Parathyroid adenoma (tissue), 2 donors: ENCODE results near the gene BTBD19.
A peak's percentile ranks its signal among the peaks of the same experiment; 100 is the strongest.

ENCODE experiments used
- H2AFZ ChIP-seq: fragments of 300-600 bp; sonication (generic); one replicate; pipeline ENCODE4 v1.7.0; 2017; ENCODE audit warnings: antibody characterized with exemption, mild to moderate bottlenecking
- H3K27ac ChIP-seq: fragments of 300-600 bp; sonication (generic); one replicate; pipeline ENCODE4 v1.7.0; 2017
- H3K27me3 ChIP-seq: fragments of 300-600 bp; sonication (generic); one replicate; pipeline ENCODE4 v1.7.0; 2017; ENCODE audit warnings: low read length; ENCODE audit not compliant: control insufficient read depth, insufficient read depth
- H3K36me3 ChIP-seq: fragments of 300-600 bp; sonication (generic); one replicate; pipeline ENCODE4 v1.7.0; 2017; ENCODE audit warnings: low read length; ENCODE audit not compliant: control insufficient read depth, insufficient read depth
- H3K4me1 ChIP-seq: fragments of 300-600 bp; sonication (generic); one replicate; pipeline ENCODE4 v1.7.0; 2017; ENCODE audit warnings: control low read depth
- H3K4me2 ChIP-seq: fragments of 300-600 bp; sonication (generic); one replicate; pipeline ENCODE4 v1.7.0; 2017; ENCODE audit warnings: low read length
- H3K4me3 ChIP-seq: fragments of 300-600 bp; sonication (generic); one replicate; pipeline ENCODE4 v1.7.0; 2017; ENCODE audit warnings: low read depth, low read length
- H3K79me2 ChIP-seq: fragments of 300-600 bp; sonication (generic); one replicate; pipeline ENCODE4 v1.7.0; 2017; ENCODE audit warnings: control low read depth
- H3K9ac ChIP-seq: fragments of 300-600 bp; sonication (generic); one replicate; pipeline ENCODE4 v1.7.0; 2017; ENCODE audit warnings: mild to moderate bottlenecking
- H3K9me3 ChIP-seq: fragments of 300-600 bp; sonication (generic); one replicate; pipeline ENCODE4 v1.7.0; 2017; ENCODE audit warnings: low read length; ENCODE audit not compliant: control insufficient read depth
- CTCF ChIP-seq: fragments of 300-600 bp; sonication (generic); IDR thresholded peaks from one replicate; pipeline ENCODE4 v1.7.0; 2017; ENCODE audit warnings: antibody characterized with exemption, mild to moderate bottlenecking
- donor health status: primary hyperparathyroidism.

Gene BTBD19

GRCh38 chr1:44775078-44775929, 33.0 kb upstream of the BTBD19 start, which contains the start of gene RPS8:
TSS of gene RPS8 (plus strand) at chr1:44775540. CDS start at chr1:44775597, 57 bp downstream.
- Histone ChIP-seq H2AFZ (peak within 1 kb of the TSS; percentile 96), H3K4me1 (no peaks in the 10 kb centered on the region), H3K79me2 (no peaks in the 10 kb centered on the region), H3K36me3 (no peaks in the 10 kb centered on the region), H3K4me3 (peak within 1 kb of the TSS; percentile 95), H3K27me3 (no peaks in the 10 kb centered on the region), H3K27ac (peak within 1 kb of the TSS; percentile 91), H3K4me2 (peak within 1 kb of the TSS; percentile 95), H3K9me3 (no peaks in the 10 kb centered on the region), H3K9ac (peak within 1 kb of the TSS; percentile 76)
- no peak for TF ChIP-seq CTCF

GRCh38 chr1:44775930-44776729, 32.2 kb upstream of the BTBD19 start:
- Histone ChIP-seq H3K36me3 (no peaks in the 10 kb centered on the region), H3K27ac (peak overlapping the region; percentile 91), H3K4me3 (peak overlapping the region; percentile 95)

GRCh38 chr1:44776730-44777068, 31.6 kb upstream of the BTBD19 start:
- H3K4me1 ChIP-seq, result no peaks in the 10 kb centered on the region
- peak overlapping the region; percentile 91 for H3K27ac ChIP-seq
- H3K36me3 ChIP-seq, result no peaks in the 10 kb centered on the region
- TF ChIP-seq CTCF, result no peak
- no peaks in the 10 kb centered on the region for H3K27me3 ChIP-seq
- no peaks in the 10 kb centered on the region for H3K9me3 ChIP-seq
- no peak overlapping the region for H2AFZ ChIP-seq
- H3K9ac ChIP-seq, result no peak overlapping the region
- peak overlapping the region; percentile 95 for H3K4me2 ChIP-seq
- H3K4me3 ChIP-seq, result peak overlapping the region; percentile 95
- H3K79me2 ChIP-seq, result no peaks in the 10 kb centered on the region

More at GRCh38 chr1:44775930-44776729, 32.2 kb upstream of the BTBD19 start:
- Histone ChIP-seq H3K4me1 (no peaks in the 10 kb centered on the region), H3K9me3 (no peaks in the 10 kb centered on the region), H3K27me3 (no peaks in the 10 kb centered on the region), H3K4me2 (peak overlapping the region; percentile 95), H3K79me2 (no peaks in the 10 kb centered on the region), H3K9ac (peak overlapping the region; percentile 76), H2AFZ (peak overlapping the region; percentile 96)
- no peak for TF ChIP-seq CTCF

- Histone ChIP-seq H3K27me3 (no peaks in the 10 kb centered on the region), H3K4me2 (no peak overlapping the region), H3K79me2 (no peaks in the 10 kb centered on the region), H3K9ac (no peak overlapping the region), H2AFZ (no peak overlapping the region), H3K36me3 (no peaks in the 10 kb centered on the region), H3K4me3 (no peak overlapping the region), H3K9me3 (no peaks in the 10 kb centered on the region), H3K4me1 (no peaks in the 10 kb centered on the region), H3K27ac (no peak overlapping the region)
- no peak for TF ChIP-seq CTCF
Observed at GRCh38 chr1:44777547-44777946, 30.8 kb upstream of the BTBD19 start.
